Loucy (cell line): ENCODE data around the gene DLG2.

Experiments used
- H2AFZ ChIP-seq: fragments of 200-600 bp; sonication (generic); 2 replicates; pipeline ENCODE4 v1.6.0; 2016; ENCODE audit warnings: antibody characterized with exemption, mild to moderate bottlenecking, low read length, moderate library complexity
- H3F3A ChIP-seq: fragments of 200-600 bp; 2 replicates; pipeline ENCODE4 v1.6.0; 2016; ENCODE audit warnings: antibody characterized with exemption, low read depth, mild to moderate bottlenecking
- H3K27me3 ChIP-seq: fragments of 200-600 bp; sonication (generic); 2 replicates; pipeline ENCODE4 v1.6.1; 2014; ENCODE audit warnings: low read length, mild to moderate bottlenecking; ENCODE audit not compliant: insufficient read depth, poor library complexity, severe bottlenecking
- H3K36me3 ChIP-seq: fragments of 200-600 bp; sonication (generic); 2 replicates; pipeline ENCODE4 v1.6.1; 2016; ENCODE audit warnings: low read length; ENCODE audit not compliant: insufficient read depth
- H3K4me1 ChIP-seq: fragments of 200-600 bp; sonication (generic); 2 replicates; pipeline ENCODE4 v1.5.1; 2014; ENCODE audit warnings: low read length, mild to moderate bottlenecking; ENCODE audit not compliant: insufficient read depth, poor library complexity, severe bottlenecking
- H3K4me2 ChIP-seq: fragments of 200-600 bp; sonication (generic); 2 replicates; pipeline ENCODE4 v1.6.0; 2014; ENCODE audit warnings: antibody characterized with exemption, low read length, low read depth, mild to moderate bottlenecking; ENCODE audit not compliant: poor library complexity, severe bottlenecking
- H3K4me3 ChIP-seq: fragments of 200-600 bp; sonication (generic); 2 replicates; pipeline ENCODE4 v1.5.1; 2014; ENCODE audit warnings: low read length, mild to moderate bottlenecking, mixed read lengths; ENCODE audit not compliant: poor library complexity, severe bottlenecking
- H3K79me2 ChIP-seq: fragments of 200-600 bp; sonication (generic); 2 replicates; pipeline ENCODE4 v1.6.1; 2014; ENCODE audit warnings: low read length; ENCODE audit not compliant: insufficient read depth
- H3K9ac ChIP-seq: fragments of 200-600 bp; sonication (generic); 2 replicates; pipeline ENCODE4 v1.6.0; 2014; ENCODE audit warnings: mild to moderate bottlenecking, low read depth, low read length, moderate library complexity; ENCODE audit not compliant: poor library complexity, severe bottlenecking
- H3K9me2 ChIP-seq: fragments of 200-600 bp; sonication (generic); replicated peaks from 2 replicates; pipeline ENCODE4 v1.6.1; 2016; ENCODE audit warnings: low read depth, low read length, mixed read lengths
- H3K9me3 ChIP-seq: fragments of 200-600 bp; sonication (generic); 2 replicates; pipeline ENCODE4 v1.6.1; 2014; ENCODE audit warnings: mild to moderate bottlenecking, antibody characterized with exemption, low read length, low read depth; ENCODE audit not compliant: insufficient read depth
- H4K20me1 ChIP-seq: fragments of 200-600 bp; sonication (generic); 2 replicates; pipeline ENCODE4 v1.6.0; 2014; ENCODE audit warnings: antibody characterized with exemption, low read length, mild to moderate bottlenecking; ENCODE audit not compliant: insufficient read depth, poor library complexity, severe bottlenecking
- CTCF ChIP-seq: fragments of 200-600 bp; sonication (generic); conservative IDR thresholded peaks from 2 replicates; pipeline ENCODE4 v1.5.1; 2014; ENCODE audit warnings: mild to moderate bottlenecking, antibody characterized with exemption, low read length
- EZH2phosphoT487 ChIP-seq: fragments of 200-600 bp; IDR thresholded peaks from 2 replicates; pipeline ENCODE4 v1.6.1; 2018; ENCODE audit warnings: antibody characterized with exemption, mild to moderate bottlenecking, moderate library complexity, borderline replicate concordance

DLG2 gene

GRCh38 chr11:84544566-84544965, 1082.6 kb downstream of the DLG2 start:
- Histone ChIP-seq H3K4me1 (no peaks in the 10 kb centered on the region), H3K27me3 (no peaks in the 10 kb centered on the region), H3K4me2 (no peak overlapping the region), H3F3A (no peaks in the 10 kb centered on the region), H3K9me2 (no peaks in the 10 kb centered on the region), H3K79me2 (no peaks in the 10 kb centered on the region), H3K9ac (no peak overlapping the region), H3K4me3 (no peak overlapping the region), H2AFZ (no peak overlapping the region), H3K9me3 (no peaks in the 10 kb centered on the region), H4K20me1 (no peaks in the 10 kb centered on the region), H3K36me3 (no peaks in the 10 kb centered on the region)
- TF ChIP-seq CTCF (no peak), EZH2phosphoT487 (no peak)

GRCh38 chr11:84543367-84544159, 1083.6 kb downstream of the DLG2 start:
- no peaks in the 10 kb centered on the region for H3K36me3 ChIP-seq
- H3K79me2 ChIP-seq: no peaks in the 10 kb centered on the region
- H4K20me1 ChIP-seq: no peaks in the 10 kb centered on the region
- H3K9me3 ChIP-seq: no peaks in the 10 kb centered on the region
- no peak overlapping the region for H3K9ac ChIP-seq
- H3K4me2 ChIP-seq: no peak overlapping the region
- H3F3A ChIP-seq: no peaks in the 10 kb centered on the region
- no peak overlapping the region for H2AFZ ChIP-seq
- no peak overlapping the region for H3K4me3 ChIP-seq
- TF ChIP-seq EZH2phosphoT487 (no peak), CTCF (no peak)
- H3K27me3 ChIP-seq: no peaks in the 10 kb centered on the region
- H3K4me1 ChIP-seq: no peaks in the 10 kb centered on the region
- no peaks in the 10 kb centered on the region for H3K9me2 ChIP-seq

GRCh38 chr11:84541731-84542340, 1085.3 kb downstream of the DLG2 start:
- Histone ChIP-seq H3K4me2 (no peak overlapping the region), H3K36me3 (no peaks in the 10 kb centered on the region), H3K9me2 (no peaks in the 10 kb centered on the region), H3K9me3 (no peaks in the 10 kb centered on the region), H3K4me3 (no peak overlapping the region), H4K20me1 (no peaks in the 10 kb centered on the region), H3K9ac (no peak overlapping the region), H3K27me3 (no peaks in the 10 kb centered on the region), H3K4me1 (no peaks in the 10 kb centered on the region), H2AFZ (no peak overlapping the region), H3K79me2 (no peaks in the 10 kb centered on the region), H3F3A (no peaks in the 10 kb centered on the region)
- TF ChIP-seq CTCF (no peak), EZH2phosphoT487 (no peak)
